ENCODE results near the gene TTYH3. TPM values are rescaled to one million over a fixed set of nuclear protein-coding genes. Genes with fewer than 3 reads are reported as not detected.

TTYH3 gene
- total and polyA plus RNA-seq, 9 of the 15 experiments (the other 6 are each of a cell fraction or from before 2014, with no cell fraction given), result 0.01 to 5.5 (median 1.1) TPM

GRCh38 chr7:2689951-2690705 lies 58.3 kb downstream of the TTYH3 start:
- no TSS peak for BruUV-seq (replicated peaks)
- ChIA-PET CTCF (ENCODE audit: low intra/inter-chr PET ratio) (no interaction called here), POLR2A (interaction anchor here (1.0 kb wide), 2 partner anchors 9 to 15 kb away, joined by 3 to 5 read pairs; no protein-coding TSS in a partner anchor)
- H2AFZ ChIP-seq (ENCODE audit: low read depth, low read length), result no peak overlapping the region
- peaks cover 5% of the 10 kb centered on the region; the same call in 1 of the 2 replicates for H4K20me1 ChIP-seq (replicated peaks; ENCODE audit: control insufficient read depth, insufficient read depth, low read length)
- no peaks in the 10 kb centered on the region for H3K9me3 ChIP-seq (replicated peaks; ENCODE audit: control insufficient read depth, insufficient read depth, low read depth, low read length)
- H3K36me3 ChIP-seq (ENCODE audit: control insufficient read depth, insufficient read depth, low read length), result no peaks in the 10 kb centered on the region
- FAIRE-seq (no peak), DNase-seq (ENCODE audit: extremely low read depth in 1 of 4, low spot score in 3 of 4) (no peak), ATAC-seq (no peak)
- peaks cover 31 to 49% of the 10 kb centered on the region in 2 experiments; a peak in 4 of 5 replicates for H3K27me3 ChIP-seq (ENCODE audit: control insufficient read depth in 2 of 2, insufficient read depth in 2 of 2, low read length in 2 of 2)
- no peak overlapping the region for H3K4me3 ChIP-seq
- no peaks in the 10 kb centered on the region for H3K9me1 ChIP-seq (ENCODE audit: control insufficient read depth, insufficient read depth, low read length)
- TF ChIP-seq MEF2D (tag; conservative IDR thresholded peaks at IDR 0.05; ENCODE audit: low read depth) (peak; percentile 69), TEAD4 (IDR thresholded peaks at IDR 0.05; ENCODE audit: low read length) (peak; percentile 35; the same call in 1 of the 2 replicates), TEAD4 (CRISPR knock-in tag; IDR thresholded peaks at IDR 0.05; ENCODE audit: borderline replicate concordance) (no peak), CEBPB (tag; IDR thresholded peaks at IDR 0.05) (peak; percentile 79), ELF2 (CRISPR knock-in tag; IDR thresholded peaks at IDR 0.05) (no peak), ILK (tag; IDR thresholded peaks at IDR 0.05; ENCODE audit: borderline replicate concordance, low read depth) (no peak), ATF3 (IDR thresholded peaks at IDR 0.05) (peak; percentile 88), ATF3 (CRISPR knock-in tag; conservative IDR thresholded peaks at IDR 0.05) (no peak), TEAD1 (CRISPR knock-in tag; IDR thresholded peaks at IDR 0.05) (peak in 1 of 2 experiments; percentile 81; a peak in 1 of 4 replicates), SMAD4 (CRISPR knock-in tag; conservative IDR thresholded peaks at IDR 0.05) (peak; percentile 66), ATF7 (IDR thresholded peaks at IDR 0.05) (peak; percentile 35; the same call in 1 of the 2 replicates), NELFE (IDR thresholded peaks at IDR 0.05; ENCODE audit: insufficient read depth, insufficient read length) (no peak), CEBPG (CRISPR knock-in tag; IDR thresholded peaks at IDR 0.05) (peak; percentile 80), CEBPG (tag; conservative IDR thresholded peaks at IDR 0.05 in 1 of 2, IDR thresholded peaks at IDR 0.05 in 1 of 2) (peak; percentile 68 to 88)
- H3K27ac ChIP-seq (ENCODE audit: extremely low read depth, low read depth, low read length), result no peak overlapping the region
- intact Hi-C loops (cut with micrococcal nuclease) (loop anchor here (10.0 kb wide), 1 partner anchor 125 kb away; no protein-coding TSS in a partner anchor), in situ Hi-C loops (cut with MboI) (no loop called here)
- WGBS (ENCODE audit: insufficient coverage, low coverage, missing lambda C conversion rate), result 16% methylated on average over 22 of the region's 23 CpGs
- H3K9ac ChIP-seq (ENCODE audit: insufficient read depth in 1 of 2, low read depth in 2 of 2, low read length in 2 of 2), result no peak overlapping the region; a peak in 1 of 4 replicates
- peaks cover 0 to 21% of the 10 kb centered on the region in 2 experiments; a peak in 2 of 5 replicates for H3K4me1 ChIP-seq (replicated peaks in 1 of 2; ENCODE audit: control insufficient read depth in 2 of 2, insufficient read depth in 2 of 2, low read length in 2 of 2)
- H3K4me2 ChIP-seq (ENCODE audit: insufficient read depth, low read length), result no peak overlapping the region
- no peaks in the 10 kb centered on the region for H3K79me2 ChIP-seq (ENCODE audit: control insufficient read depth, insufficient read depth, low read length)
